Pancreas (tissue), 10 donors: ENCODE measurements around the gene C20orf141. TPM values are rescaled to one million over a fixed set of nuclear protein-coding genes. Genes with fewer than 3 reads are reported as not detected.

Experiments
- ATAC-seq, 4 donors: fragments of 200-7000 bp; cut with Tn5 transposase; one replicate each; pipeline versions ENCODE4 v1.8.0 to v1.9.1; 2020; ENCODE audit warnings: mild to moderate bottlenecking in 4 of 4, moderate library complexity in 4 of 4
- DNase-seq, 6 donors: peaks; one replicate each; pipeline ENCODE4 v3.0.0-alpha.2; 2020
- FAIRE-seq: peaks from 2 replicates; lab custom pipeline; 2012; peaks lifted over from hg19 to GRCh38; lab: Jason Lieb, UNC
- H3K27ac ChIP-seq, 4 donors: fragments of 200-600 bp; sonication (generic); 1 replicate in 3 of 4; 2 replicates in 1 of 4; pipeline versions ENCODE4 v1.5.0 to v1.8.0; 2020
- H3K27me3 ChIP-seq, 4 donors: fragments of 200-600 bp; one replicate each; pipeline ENCODE4 v1.8.0; 2021
- H3K36me3 ChIP-seq, 3 donors: fragments of 200-600 bp; sonication (generic) in 1 of 3; one replicate each; pipeline versions ENCODE4 v1.5.0 to v1.8.0; 2020 to 2021
- H3K4me1 ChIP-seq, 3 donors: fragments of 200-600 bp; one replicate each; pipeline ENCODE4 v1.8.0; 2021
- H3K4me3 ChIP-seq, 4 donors: fragments of 200-600 bp; sonication (generic) in 2 of 4; one replicate each; pipeline versions ENCODE4 v1.5.0 to v1.8.0; 2020 to 2021
- H3K9me3 ChIP-seq, 4 donors: fragments of 200-600 bp; one replicate each; pipeline ENCODE4 v1.8.0; 2021
- WGBS, 2 donors: extraction: QIAGEN DNeasy Blood & Tissue Kit; methylation state at CpG; one replicate each; pipeline ENCODE4 v1.1.7; 2013; 5-methylcytosine and 5-hydroxymethylcytosine counted together
- intact Hi-C, 3 donors: fragments of 100-400 bp; cut with DNase I; formaldehyde crosslinking; loops; one replicate each; pipeline versions ENCODE4 v1.11.1 to v1.14.2; 2022
- polyA plus RNA-seq, 2 donors: library from polyadenylated mRNA; stranded (reverse); fragments of 200-250 nt; gene quantifications; one replicate each; pipeline ENCODE4 v1.2.3, GENCODE V29; 2013
- total RNA-seq, 6 donors: library from RNA; stranded (reverse); fragmentation: NEBNext Ultra II Directional in 4 of 6; extraction: Animal tissue kit (Norgen Biotek cat#: 25700) in 4 of 6; gene quantifications; one replicate each; pipeline versions ENCODE4 v1.2.1 to v1.2.4, GENCODE V29; 2021 to 2023
- TF ChIP-seq, protein P1 (sequence below), 4 donors: fragments of 200-600 bp; sonication (generic) in 3 of 4; IDR thresholded peaks; one replicate each; pipeline versions ENCODE4 v1.5.0 to v1.8.0; 2021; ENCODE audit warnings: antibody characterized with exemption in 4 of 4
- donor health status: healthy with polysubstance abuse.
- donor health status: DM: no; HTN: no; CAD: no; lungs with moderate emphysema.
- donor health status: DM: no; HTN: no; CAD: no.
- donor health status: control.
- donor health status: control.
- donor health status: Bipolar disorder and iron deficiency.
- donor health status: DM: yes; HTN: yes; CAD: no.
- donor health status: DM: no; HTN: no; CAD: no.
- donor health status: DM: no; HTN: no; CAD: no.
- donor health status: DM: yes; HTN: yes; CAD: no.

C20orf141 gene
- total and polyA plus RNA-seq, 8 donors, result 0.19 TPM; not detected in 7

DNA sequence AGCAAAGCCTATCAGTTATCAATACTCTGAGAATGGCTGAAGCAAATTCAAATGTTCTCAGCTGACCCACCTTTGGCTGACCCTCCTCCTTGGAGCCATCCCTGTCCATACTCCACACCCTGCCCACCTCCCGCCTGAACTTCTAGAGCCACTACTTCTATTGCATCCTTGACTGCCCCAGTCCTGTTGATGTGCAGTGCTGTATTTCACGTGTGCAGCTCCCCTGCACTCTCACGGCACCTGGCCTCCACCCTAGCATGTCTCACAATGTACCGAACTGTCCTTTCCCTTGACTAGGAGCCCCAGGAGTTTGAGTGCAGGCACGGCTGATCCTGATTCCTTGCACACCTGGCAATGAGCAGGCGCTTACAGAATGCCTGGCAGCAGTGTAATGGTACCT is 21.3 kb upstream of the C20orf141 start:
- Histone ChIP-seq H3K27me3 (no peaks in the 10 kb centered on the region), H3K9me3 (no peaks in the 10 kb centered on the region), H3K4me3 (no peak overlapping the region), H3K27ac (no peak overlapping the region), H3K4me1 (no peaks in the 10 kb centered on the region), H3K36me3 (no peaks in the 10 kb centered on the region)
- DNase-seq (no peak), FAIRE-seq (no peak), ATAC-seq (no peak)
- WGBS, 2 donors, result 67 to 81% methylated on average over 6 of the region's 6 CpGs
- TF ChIP-seq, protein P1, sequence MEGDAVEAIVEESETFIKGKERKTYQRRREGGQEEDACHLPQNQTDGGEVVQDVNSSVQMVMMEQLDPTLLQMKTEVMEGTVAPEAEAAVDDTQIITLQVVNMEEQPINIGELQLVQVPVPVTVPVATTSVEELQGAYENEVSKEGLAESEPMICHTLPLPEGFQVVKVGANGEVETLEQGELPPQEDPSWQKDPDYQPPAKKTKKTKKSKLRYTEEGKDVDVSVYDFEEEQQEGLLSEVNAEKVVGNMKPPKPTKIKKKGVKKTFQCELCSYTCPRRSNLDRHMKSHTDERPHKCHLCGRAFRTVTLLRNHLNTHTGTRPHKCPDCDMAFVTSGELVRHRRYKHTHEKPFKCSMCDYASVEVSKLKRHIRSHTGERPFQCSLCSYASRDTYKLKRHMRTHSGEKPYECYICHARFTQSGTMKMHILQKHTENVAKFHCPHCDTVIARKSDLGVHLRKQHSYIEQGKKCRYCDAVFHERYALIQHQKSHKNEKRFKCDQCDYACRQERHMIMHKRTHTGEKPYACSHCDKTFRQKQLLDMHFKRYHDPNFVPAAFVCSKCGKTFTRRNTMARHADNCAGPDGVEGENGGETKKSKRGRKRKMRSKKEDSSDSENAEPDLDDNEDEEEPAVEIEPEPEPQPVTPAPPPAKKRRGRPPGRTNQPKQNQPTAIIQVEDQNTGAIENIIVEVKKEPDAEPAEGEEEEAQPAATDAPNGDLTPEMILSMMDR (IDR thresholded peaks at IDR 0.05), result no peak
- intact Hi-C loops, result no loop called here

DNA sequence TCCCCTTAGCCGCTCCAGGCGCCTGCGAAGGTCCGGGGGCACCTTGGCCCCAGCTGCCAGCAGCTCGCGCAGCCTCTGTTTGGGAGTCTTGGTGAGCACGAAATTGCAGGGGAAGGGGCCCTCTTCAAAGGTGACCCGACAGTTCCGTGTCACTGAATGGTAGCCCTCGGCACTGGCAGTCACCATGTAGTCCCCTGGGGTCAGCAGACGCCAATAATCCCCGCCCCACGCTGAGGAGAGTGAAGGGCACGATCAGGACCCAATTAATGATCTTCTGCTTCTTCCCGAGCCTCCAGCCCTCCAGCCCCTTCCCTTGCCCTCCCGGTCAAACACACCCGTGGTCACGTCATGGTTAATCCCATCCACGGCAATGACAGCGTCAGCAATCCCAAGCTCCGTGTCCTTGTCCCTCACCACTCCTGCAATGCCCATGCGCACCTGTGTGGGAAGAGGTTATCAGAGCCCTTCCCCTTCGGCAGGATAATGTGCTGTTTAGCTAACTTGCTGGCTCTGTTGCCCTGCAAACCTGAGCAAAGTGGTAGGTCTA is 20.5 kb upstream of the C20orf141 start:
- ATAC-seq, result no peak
- H3K4me3 ChIP-seq, result no peak overlapping the region
- intact Hi-C loops, result no loop called here
- H3K4me1 ChIP-seq, result no peaks in the 10 kb centered on the region
- no peak overlapping the region for H3K27ac ChIP-seq
- no peak for FAIRE-seq
- 65 to 67% methylated on average over 23 of the region's 23 CpGs for WGBS, 2 donors
- no peak for DNase-seq
- H3K9me3 ChIP-seq, result no peaks in the 10 kb centered on the region
- TF ChIP-seq, protein P1 (IDR thresholded peaks at IDR 0.05), result no peak
- H3K36me3 ChIP-seq, result no peaks in the 10 kb centered on the region
- H3K27me3 ChIP-seq, result no peaks in the 10 kb centered on the region

DNA sequence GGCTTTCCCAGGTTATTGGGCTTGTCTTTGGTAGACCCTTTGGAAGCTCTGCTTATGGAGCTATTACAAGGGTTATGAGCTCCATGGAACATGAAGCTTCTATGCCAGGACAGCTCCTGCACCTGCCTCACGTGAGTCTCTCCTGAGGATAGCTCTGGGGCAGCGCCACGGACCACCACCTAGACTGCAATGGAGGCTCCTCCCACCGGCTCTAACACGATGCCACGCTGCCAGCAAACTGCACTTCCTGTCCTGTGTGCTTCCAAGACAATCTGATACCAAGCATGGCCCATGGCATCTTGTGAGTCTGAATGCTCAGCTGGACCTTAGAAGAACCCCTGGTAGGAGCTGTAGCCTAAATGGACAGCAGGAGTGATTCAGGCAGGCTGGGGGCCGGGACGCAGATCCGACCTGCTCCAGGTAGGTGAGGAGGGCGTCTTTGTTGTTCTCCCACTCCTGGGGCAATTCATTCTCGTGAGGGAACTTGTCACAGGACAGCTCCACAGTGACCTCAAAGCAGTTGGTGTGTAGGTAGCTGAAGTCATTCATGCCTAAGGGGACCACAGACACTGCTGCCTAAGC is 19.8 kb upstream of the C20orf141 start:
- no peak for FAIRE-seq
- TF ChIP-seq, protein P1 (IDR thresholded peaks at IDR 0.05), result no peak
- H3K4me3 ChIP-seq, result no peak overlapping the region
- 64 to 66% methylated on average over 11 of the region's 11 CpGs for WGBS, 2 donors
- peaks cover 0 to under 1% (median 0%) of the 10 kb centered on the region in 4 donors for H3K27me3 ChIP-seq
- ATAC-seq, result no peak
- no peaks in the 10 kb centered on the region for H3K36me3 ChIP-seq
- no peaks in the 10 kb centered on the region for H3K9me3 ChIP-seq
- no peaks in the 10 kb centered on the region for H3K4me1 ChIP-seq
- no peak for DNase-seq
- no peak overlapping the region for H3K27ac ChIP-seq
- intact Hi-C loops, result no loop called here

DNA sequence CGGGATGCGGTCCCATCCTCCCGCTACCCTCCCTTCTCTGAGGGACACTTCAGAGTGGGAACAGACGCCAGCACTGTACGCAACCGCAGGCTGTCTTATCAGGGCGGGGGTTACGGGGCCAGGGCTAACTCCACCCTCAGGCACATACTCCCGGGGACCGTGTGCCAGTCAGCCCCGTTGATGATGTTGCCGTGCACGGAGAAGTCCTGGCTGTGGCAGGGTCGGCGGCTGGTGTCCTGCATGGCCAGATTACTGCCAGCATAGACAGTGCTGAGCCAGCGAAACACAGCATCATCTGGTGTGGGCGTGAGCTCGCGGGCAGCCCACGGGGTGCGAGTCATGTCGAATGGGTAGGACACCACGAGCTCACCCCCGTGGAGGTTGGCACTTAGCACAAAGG is 19.3 kb upstream of the C20orf141 start:
- ATAC-seq, result no peak
- Histone ChIP-seq H3K4me3 (no peak overlapping the region), H3K9me3 (no peaks in the 10 kb centered on the region), H3K27me3 (peaks cover 0 to 4% (median 0%) of the 10 kb centered on the region in 4 donors), H3K4me1 (no peaks in the 10 kb centered on the region), H3K27ac (no peak overlapping the region), H3K36me3 (no peaks in the 10 kb centered on the region)
- TF ChIP-seq, protein P1 (IDR thresholded peaks at IDR 0.05), result no peak
- no peak for FAIRE-seq
- DNase-seq, result no peak
- intact Hi-C loops, result no loop called here
- 72 to 78% methylated on average over 24 of the region's 24 CpGs for WGBS, 2 donors

DNA sequence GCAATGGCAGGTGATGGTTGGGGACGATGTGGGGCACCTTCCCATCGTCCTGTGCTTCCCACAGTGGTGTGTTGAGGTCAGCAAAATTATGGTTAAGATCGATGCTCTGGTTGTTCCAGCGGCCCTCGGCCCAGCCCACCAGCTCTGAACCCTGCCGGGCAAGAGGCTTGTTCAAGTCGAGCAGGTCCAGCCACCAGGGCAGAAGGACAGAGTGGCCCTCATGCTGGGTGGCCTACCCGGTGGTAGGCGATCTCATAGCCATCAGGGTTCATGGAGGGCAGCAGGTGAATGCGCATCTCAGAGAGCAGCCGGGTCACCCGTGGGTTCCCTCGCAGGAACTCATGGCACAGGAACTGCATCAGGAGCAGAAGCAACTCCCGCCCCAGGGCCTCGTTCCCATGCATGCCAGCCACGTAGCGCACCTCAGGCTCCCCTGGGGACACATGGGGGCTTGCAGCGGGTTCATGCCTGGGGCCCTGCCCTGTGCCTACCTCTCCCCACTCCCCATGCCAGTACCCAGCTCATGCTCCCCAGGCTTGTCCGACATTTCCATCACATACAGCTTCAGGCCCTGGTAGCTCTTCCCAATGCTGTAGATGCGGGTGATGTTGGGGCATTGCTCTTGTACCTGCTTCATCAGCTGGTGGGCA is 18.7 kb upstream of the C20orf141 start:
- Histone ChIP-seq H3K36me3 (no peaks in the 10 kb centered on the region), H3K4me1 (peaks cover 0 to 6% (median 0%) of the 10 kb centered on the region in 3 donors), H3K27me3 (peaks cover 0 to 4% (median 0%) of the 10 kb centered on the region in 4 donors), H3K9me3 (no peaks in the 10 kb centered on the region), H3K4me3 (no peak overlapping the region), H3K27ac (no peak overlapping the region)
- WGBS, 2 donors, result 75 to 84% methylated on average over 20 of the region's 20 CpGs
- ATAC-seq, result no peak
- intact Hi-C loops, result no loop called here
- DNase-seq, result no peak
- TF ChIP-seq, protein P1 (IDR thresholded peaks at IDR 0.05), result no peak
- no peak for FAIRE-seq
